OCI-LY1 (cell line): Measurements from ENCODE around the gene WDR26.

Source experiments
- H2AFZ ChIP-seq: fragments of 200-600 bp; sonication (generic), shearing (Covaris generic); 2 replicates; pipeline ENCODE4 v1.6.0; 2014; ENCODE audit warnings: antibody characterized with exemption, mild to moderate bottlenecking, low read length
- H3F3A ChIP-seq: fragments of 200-600 bp; sonication (generic), shearing (Covaris generic); 2 replicates; pipeline ENCODE4 v1.6.0; 2014; ENCODE audit warnings: mild to moderate bottlenecking, antibody characterized with exemption, low read length, moderate library complexity; ENCODE audit not compliant: insufficient read depth
- H3K27ac ChIP-seq: fragments of 200-600 bp; sonication (generic); 2 replicates; pipeline ENCODE4 v1.5.1; 2014; ENCODE audit warnings: low read length, mixed run types, mild to moderate bottlenecking, low read depth; ENCODE audit not compliant: poor library complexity, severe bottlenecking
- H3K27me3 ChIP-seq: fragments of 200-600 bp; sonication (generic); 2 replicates; pipeline ENCODE4 v1.6.0; 2014; ENCODE audit warnings: antibody characterized with exemption, mild to moderate bottlenecking, low read length, moderate library complexity; ENCODE audit not compliant: insufficient read depth
- H3K36me3 ChIP-seq: fragments of 200-600 bp; sonication (generic); 2 replicates; pipeline ENCODE4 v1.6.1; 2014; ENCODE audit warnings: mild to moderate bottlenecking, antibody characterized with exemption, low read length, moderate library complexity, mixed read lengths; ENCODE audit not compliant: insufficient read depth
- H3K4me1 ChIP-seq: fragments of 200-600 bp; sonication (generic); 2 replicates; pipeline ENCODE4 v1.5.1; 2014; ENCODE audit warnings: mild to moderate bottlenecking, low read length, moderate library complexity; ENCODE audit not compliant: insufficient read depth, severe bottlenecking
- H3K4me2 ChIP-seq: fragments of 200-600 bp; sonication (generic), shearing (Covaris generic); 2 replicates; pipeline ENCODE4 v1.6.1; 2014; ENCODE audit warnings: low read length
- H3K4me3 ChIP-seq: fragments of 200-600 bp; sonication (generic); 2 replicates; pipeline ENCODE4 v1.5.1; 2014; ENCODE audit warnings: low read length, low read depth, mild to moderate bottlenecking, mixed read lengths; ENCODE audit not compliant: poor library complexity, severe bottlenecking
- H3K79me2 ChIP-seq: fragments of 200-600 bp; shearing (Covaris generic); 2 replicates; pipeline ENCODE4 v1.6.1; 2016; ENCODE audit warnings: mixed run types, low read length, mixed read lengths; ENCODE audit not compliant: insufficient read depth
- H3K9ac ChIP-seq: fragments of 200-600 bp; sonication (generic), shearing (Covaris generic); 2 replicates; pipeline ENCODE4 v1.6.1; 2014; ENCODE audit warnings: mild to moderate bottlenecking, low read length, mixed read lengths
- H3K9me2 ChIP-seq: fragments of 200-600 bp; sonication (generic), shearing (Covaris generic); 2 replicates; pipeline ENCODE4 v1.6.1; 2014; ENCODE audit warnings: low read depth, mild to moderate bottlenecking, low read length, mixed read lengths
- H3K9me3 ChIP-seq: fragments of 200-600 bp; shearing (Covaris generic); 2 replicates; pipeline ENCODE4 v1.6.1; 2014; ENCODE audit warnings: low read length, mixed read lengths
- H4K20me1 ChIP-seq: fragments of 200-600 bp; sonication (generic), shearing (Covaris generic); 2 replicates; pipeline ENCODE4 v1.6.0; 2016; ENCODE audit warnings: mild to moderate bottlenecking, low read length; ENCODE audit not compliant: insufficient read depth
- CTCF ChIP-seq: fragments of 200-600 bp; sonication (generic), shearing (Covaris generic); IDR thresholded peaks from 2 replicates; pipeline ENCODE4 v1.5.1; 2017; ENCODE audit warnings: mild to moderate bottlenecking, antibody characterized with exemption, low read length, moderate library complexity, mixed read lengths
- EZH2 ChIP-seq: fragments of 200-600 bp; sonication (generic), shearing (Covaris generic); IDR thresholded peaks from 2 replicates; pipeline ENCODE4 v1.8.0; 2017; ENCODE audit warnings: borderline replicate concordance, mixed run types, mild to moderate bottlenecking, antibody characterized with exemption, low read length, moderate library complexity, mixed read lengths

WDR26 gene

GRCh38 chr1:224402472-224403036 is 32.0 kb downstream of the WDR26 start:
- no peak overlapping the region for H3K9ac ChIP-seq
- H3K27ac ChIP-seq: no peak overlapping the region
- no peaks in the 10 kb centered on the region for H3K4me1 ChIP-seq
- H3K9me2 ChIP-seq: no peaks in the 10 kb centered on the region
- H3K79me2 ChIP-seq: no peaks in the 10 kb centered on the region
- H3K4me2 ChIP-seq: no peak overlapping the region
- no peaks in the 10 kb centered on the region for H4K20me1 ChIP-seq
- H2AFZ ChIP-seq: no peak overlapping the region
- H3K9me3 ChIP-seq: no peaks in the 10 kb centered on the region
- peaks cover 88% of the 10 kb centered on the region for H3K36me3 ChIP-seq
- no peaks in the 10 kb centered on the region for H3K27me3 ChIP-seq
- H3K4me3 ChIP-seq: no peak overlapping the region
- no peaks in the 10 kb centered on the region for H3F3A ChIP-seq
- TF ChIP-seq CTCF (no peak), EZH2 (no peak)

- no peaks in the 10 kb centered on the region for H3K79me2 ChIP-seq
- H3F3A ChIP-seq: no peaks in the 10 kb centered on the region
- no peak overlapping the region for H3K4me3 ChIP-seq
- no peak overlapping the region for H3K27ac ChIP-seq
- H3K9ac ChIP-seq: no peak overlapping the region
- no peak overlapping the region for H3K4me2 ChIP-seq
- no peaks in the 10 kb centered on the region for H4K20me1 ChIP-seq
- no peaks in the 10 kb centered on the region for H3K9me2 ChIP-seq
- no peaks in the 10 kb centered on the region for H3K4me1 ChIP-seq
- no peaks in the 10 kb centered on the region for H3K9me3 ChIP-seq
- no peaks in the 10 kb centered on the region for H3K27me3 ChIP-seq
- TF ChIP-seq EZH2: no peak
- no peak for TF ChIP-seq CTCF
- no peak overlapping the region for H2AFZ ChIP-seq
- peaks cover 94% of the 10 kb centered on the region for H3K36me3 ChIP-seq
These were observed 34.7 kb downstream of the WDR26 start for GRCh38 chr1:224399887-224400286.

- H3K9ac ChIP-seq: no peak overlapping the region
- no peak overlapping the region for H3K4me3 ChIP-seq
- TF ChIP-seq EZH2 (no peak), CTCF (no peak)
- no peaks in the 10 kb centered on the region for H3K79me2 ChIP-seq
- peaks cover 96% of the 10 kb centered on the region for H3K36me3 ChIP-seq
- H3K9me3 ChIP-seq: no peaks in the 10 kb centered on the region
- no peaks in the 10 kb centered on the region for H3F3A ChIP-seq
- H3K4me1 ChIP-seq: peaks cover under 1% of the 10 kb centered on the region
- no peak overlapping the region for H2AFZ ChIP-seq
- no peaks in the 10 kb centered on the region for H3K9me2 ChIP-seq
- no peaks in the 10 kb centered on the region for H3K27me3 ChIP-seq
- H4K20me1 ChIP-seq: no peaks in the 10 kb centered on the region
- H3K4me2 ChIP-seq: no peak overlapping the region
- no peak overlapping the region for H3K27ac ChIP-seq
These were observed 41.3 kb downstream of the WDR26 start for GRCh38 chr1:224393294-224393693.
